HL-60 (cell line): ENCODE measurements around the gene CDH22.

Experiments used
- POLR2AphosphoS5 ChIP-seq: IDR thresholded peaks from 2 replicates; pipeline ENCODE4 v1.6.1; 2012; ENCODE audit warnings: low read depth
- REST ChIP-seq: IDR thresholded peaks from 2 replicates; pipeline ENCODE4 v1.6.1; 2012; ENCODE audit warnings: low read depth; ENCODE audit not compliant: insufficient replicate concordance
- TF ChIP-seq, protein P1 (sequence below): IDR thresholded peaks from one replicate; pipeline ENCODE4 v1.5.1; 2011; ENCODE audit warnings: low read length, control low read depth, inconsistent platforms; ENCODE audit not compliant: insufficient read depth

DNA sequence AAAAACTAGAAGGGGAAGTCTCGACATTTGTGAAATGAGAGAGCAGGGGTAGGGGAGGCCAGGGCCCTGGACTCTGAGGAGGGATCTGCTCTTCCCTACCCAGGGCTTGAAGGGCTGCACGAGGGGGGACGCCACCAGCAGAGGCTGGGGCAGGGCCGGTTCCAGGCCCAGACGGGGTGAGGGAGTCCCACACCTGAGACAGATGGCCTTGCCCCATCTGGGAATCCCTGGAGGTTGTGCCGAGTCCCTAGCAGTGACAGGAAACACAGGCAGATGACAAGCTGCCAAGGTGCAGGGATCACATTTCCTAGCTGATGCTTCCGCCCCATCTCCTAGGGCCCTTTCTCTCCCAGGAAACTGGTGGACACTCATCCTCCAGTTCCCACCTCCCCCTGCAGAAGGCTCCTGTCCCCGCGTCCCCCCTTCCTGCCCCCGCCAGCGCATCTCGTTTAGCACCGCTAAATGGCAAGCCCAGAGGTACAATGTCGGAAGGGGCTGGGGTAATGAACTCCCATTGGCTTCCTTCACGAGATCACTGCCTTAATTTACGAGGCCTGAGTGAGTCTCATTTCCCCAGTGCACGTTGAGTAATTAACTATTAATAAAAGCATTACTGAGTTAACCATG lies 35.2 kb upstream of the CDH22 start:
- TF ChIP-seq, protein P1, sequence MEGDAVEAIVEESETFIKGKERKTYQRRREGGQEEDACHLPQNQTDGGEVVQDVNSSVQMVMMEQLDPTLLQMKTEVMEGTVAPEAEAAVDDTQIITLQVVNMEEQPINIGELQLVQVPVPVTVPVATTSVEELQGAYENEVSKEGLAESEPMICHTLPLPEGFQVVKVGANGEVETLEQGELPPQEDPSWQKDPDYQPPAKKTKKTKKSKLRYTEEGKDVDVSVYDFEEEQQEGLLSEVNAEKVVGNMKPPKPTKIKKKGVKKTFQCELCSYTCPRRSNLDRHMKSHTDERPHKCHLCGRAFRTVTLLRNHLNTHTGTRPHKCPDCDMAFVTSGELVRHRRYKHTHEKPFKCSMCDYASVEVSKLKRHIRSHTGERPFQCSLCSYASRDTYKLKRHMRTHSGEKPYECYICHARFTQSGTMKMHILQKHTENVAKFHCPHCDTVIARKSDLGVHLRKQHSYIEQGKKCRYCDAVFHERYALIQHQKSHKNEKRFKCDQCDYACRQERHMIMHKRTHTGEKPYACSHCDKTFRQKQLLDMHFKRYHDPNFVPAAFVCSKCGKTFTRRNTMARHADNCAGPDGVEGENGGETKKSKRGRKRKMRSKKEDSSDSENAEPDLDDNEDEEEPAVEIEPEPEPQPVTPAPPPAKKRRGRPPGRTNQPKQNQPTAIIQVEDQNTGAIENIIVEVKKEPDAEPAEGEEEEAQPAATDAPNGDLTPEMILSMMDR: no peak
- no peak for TF ChIP-seq POLR2AphosphoS5
- no peak for TF ChIP-seq REST
